ENCODE results near the gene HCFC2.

HCFC2 gene

GRCh38 chr12:104048162-104048561, 16.2 kb upstream of the HCFC2 start:
- no peaks in the 10 kb centered on the region for H3F3A ChIP-seq (ENCODE audit: low read depth)
- H3K4me3 ChIP-seq (ENCODE audit: low read length, poor library complexity, severe bottlenecking), result no peak overlapping the region
- H3K4me2 ChIP-seq (ENCODE audit: low read depth, low read length, poor library complexity, severe bottlenecking), result no peak overlapping the region
- TF ChIP-seq EZH2phosphoT487 (IDR thresholded peaks at IDR 0.05; ENCODE audit: borderline replicate concordance), result no peak
- TF ChIP-seq CTCF (conservative IDR thresholded peaks at IDR 0.05; ENCODE audit: low read length), result no peak
- no peaks in the 10 kb centered on the region for H3K79me2 ChIP-seq (ENCODE audit: insufficient read depth, low read length)
- H2AFZ ChIP-seq (ENCODE audit: low read length), result no peak overlapping the region
- H3K27me3 ChIP-seq (ENCODE audit: insufficient read depth, low read length, poor library complexity, severe bottlenecking), result no peaks in the 10 kb centered on the region
- H3K4me1 ChIP-seq (ENCODE audit: insufficient read depth, low read length, poor library complexity, severe bottlenecking), result peaks cover 8% of the 10 kb centered on the region
- H3K9me2 ChIP-seq (replicated peaks; ENCODE audit: low read depth, low read length), result no peaks in the 10 kb centered on the region
- no peaks in the 10 kb centered on the region for H3K36me3 ChIP-seq (ENCODE audit: insufficient read depth, low read length)
- no peak overlapping the region for H3K9ac ChIP-seq (ENCODE audit: low read depth, low read length, poor library complexity, severe bottlenecking)
- H4K20me1 ChIP-seq (ENCODE audit: insufficient read depth, low read length, poor library complexity, severe bottlenecking), result no peaks in the 10 kb centered on the region
- no peaks in the 10 kb centered on the region for H3K9me3 ChIP-seq (ENCODE audit: insufficient read depth, low read depth, low read length)

DNA sequence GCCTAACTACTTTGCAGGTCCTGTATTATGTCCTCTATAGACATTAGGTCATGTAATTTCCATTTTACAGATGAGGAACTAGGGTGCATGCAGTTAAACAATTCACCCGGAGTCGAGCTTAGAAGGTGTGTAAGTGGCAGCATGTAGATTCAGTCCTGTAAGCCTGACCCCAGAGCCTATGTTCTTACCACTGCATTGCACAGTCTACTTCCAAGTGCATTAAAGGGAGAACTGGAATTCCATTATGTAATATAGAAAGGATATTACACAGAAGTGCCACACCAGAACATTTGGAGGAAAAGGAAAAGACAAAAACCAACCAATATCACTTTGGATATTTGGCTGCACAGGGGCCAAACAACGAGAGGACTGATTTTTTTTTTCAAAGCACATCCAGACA, 15.5 kb upstream of the HCFC2 start:
- no peak overlapping the region for H3K4me3 ChIP-seq (ENCODE audit: low read length, poor library complexity, severe bottlenecking)
- H3K9ac ChIP-seq (ENCODE audit: low read depth, low read length, poor library complexity, severe bottlenecking), result no peak overlapping the region
- H3K27me3 ChIP-seq (ENCODE audit: insufficient read depth, low read length, poor library complexity, severe bottlenecking), result no peaks in the 10 kb centered on the region
- no peaks in the 10 kb centered on the region for H4K20me1 ChIP-seq (ENCODE audit: insufficient read depth, low read length, poor library complexity, severe bottlenecking)
- no peak overlapping the region for H2AFZ ChIP-seq (ENCODE audit: low read length)
- peaks cover 8% of the 10 kb centered on the region for H3K4me1 ChIP-seq (ENCODE audit: insufficient read depth, low read length, poor library complexity, severe bottlenecking)
- H3K9me2 ChIP-seq (replicated peaks; ENCODE audit: low read depth, low read length), result no peaks in the 10 kb centered on the region
- H3K9me3 ChIP-seq (ENCODE audit: insufficient read depth, low read depth, low read length), result no peaks in the 10 kb centered on the region
- no peak overlapping the region for H3K4me2 ChIP-seq (ENCODE audit: low read depth, low read length, poor library complexity, severe bottlenecking)
- no peaks in the 10 kb centered on the region for H3F3A ChIP-seq (ENCODE audit: low read depth)
- no peak for TF ChIP-seq CTCF (conservative IDR thresholded peaks at IDR 0.05; ENCODE audit: low read length)
- H3K79me2 ChIP-seq (ENCODE audit: insufficient read depth, low read length), result no peaks in the 10 kb centered on the region
- no peaks in the 10 kb centered on the region for H3K36me3 ChIP-seq (ENCODE audit: insufficient read depth, low read length)

GRCh38 chr12:104049278-104049902, 14.9 kb upstream of the HCFC2 start:
- Histone ChIP-seq H3K27me3 (ENCODE audit: insufficient read depth, low read length, poor library complexity, severe bottlenecking) (no peaks in the 10 kb centered on the region), H3K36me3 (ENCODE audit: insufficient read depth, low read length) (no peaks in the 10 kb centered on the region), H4K20me1 (ENCODE audit: insufficient read depth, low read length, poor library complexity, severe bottlenecking) (no peaks in the 10 kb centered on the region), H3K9me3 (ENCODE audit: insufficient read depth, low read depth, low read length) (no peaks in the 10 kb centered on the region), H3K9me2 (replicated peaks; ENCODE audit: low read depth, low read length) (no peaks in the 10 kb centered on the region), H2AFZ (ENCODE audit: low read length) (0 out of 2 replicates have a peak overlapping the region, but pooled peaks have one; percentile 16), H3K4me2 (ENCODE audit: low read depth, low read length, poor library complexity, severe bottlenecking) (no peak overlapping the region), H3K9ac (ENCODE audit: low read depth, low read length, poor library complexity, severe bottlenecking) (no peak overlapping the region), H3K4me1 (ENCODE audit: insufficient read depth, low read length, poor library complexity, severe bottlenecking) (peaks cover 8% of the 10 kb centered on the region), H3K79me2 (ENCODE audit: insufficient read depth, low read length) (no peaks in the 10 kb centered on the region), H3F3A (ENCODE audit: low read depth) (no peaks in the 10 kb centered on the region), H3K4me3 (ENCODE audit: low read length, poor library complexity, severe bottlenecking) (no peak overlapping the region)
- TF ChIP-seq CTCF (conservative IDR thresholded peaks at IDR 0.05; ENCODE audit: low read length) (no peak), EZH2phosphoT487 (IDR thresholded peaks at IDR 0.05; ENCODE audit: borderline replicate concordance) (no peak)

All from Loucy (cell line).